GM12878 (cell line): Measurements from ENCODE around the gene KISS1.

Experiments used
- EZH2 ChIP-seq: IDR thresholded peaks from 2 replicates; pipeline ENCODE4 v1.6.1; 2012; ENCODE audit warnings: low read depth, mild to moderate bottlenecking, control low read depth, inconsistent platforms, low read length, borderline replicate concordance; ENCODE audit not compliant: control insufficient read depth
- SPI1 ChIP-seq: IDR thresholded peaks from 2 replicates; pipeline ENCODE4 v1.6.1; 2011; ENCODE audit warnings: low read depth, mild to moderate bottlenecking, low read length, moderate library complexity, borderline replicate concordance; ENCODE audit not compliant: insufficient read depth

DNA sequence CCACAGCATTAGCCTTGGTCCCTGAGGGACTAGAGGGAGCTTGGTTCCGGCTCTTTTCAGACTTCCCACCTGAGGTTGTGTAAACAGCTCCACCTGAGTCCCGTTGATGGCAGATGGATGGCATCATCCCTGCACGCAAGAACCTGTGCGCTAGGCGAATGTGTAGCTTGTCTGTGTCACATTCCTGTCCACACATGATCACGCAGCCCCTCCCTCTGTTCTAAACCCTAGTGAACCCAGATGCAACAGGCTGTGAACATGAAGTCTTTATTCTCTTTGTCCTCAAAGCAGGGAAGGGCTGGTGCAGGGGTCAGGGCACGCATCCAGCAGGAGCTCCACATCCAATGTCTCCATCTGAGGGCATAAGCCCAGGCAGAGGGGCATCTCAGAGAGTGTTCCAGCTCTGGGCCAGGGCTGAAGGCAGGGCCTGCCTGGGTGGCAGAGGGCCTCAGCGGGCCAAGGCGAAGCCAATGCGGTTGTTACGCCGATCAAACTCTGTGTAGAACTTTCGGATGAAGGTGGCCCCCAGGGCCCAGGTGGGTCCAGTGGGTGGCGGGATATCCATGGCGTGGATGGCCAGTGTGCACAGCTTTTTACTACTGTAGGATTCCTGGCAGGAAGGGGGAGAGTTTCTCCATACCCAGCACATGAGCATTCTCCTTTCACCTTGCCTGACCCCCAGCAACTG is 41.6 kb downstream of the KISS1 start:
- no peak for TF ChIP-seq SPI1
- no peak for TF ChIP-seq EZH2
